Measurements from ENCODE around the gene OMA1. TPM values are rescaled to one million over a fixed set of nuclear protein-coding genes. Genes with fewer than 3 reads are reported as not detected.

The OMA1 gene
- 8.5 and 9.1 TPM in 2 replicates for polyA plus RNA-seq (2013)

GRCh38 chr1:58546520-58547308 lies at the start of gene OMA1:
Gene OMA1 (minus strand): TSS chr1:58546726. CDS start chr1:58539294, 7,432 bp downstream.
- no CpG with 5 or more reads among the region's 46 CpGs for WGBS (ENCODE audit: extremely low coverage, insufficient coverage, insufficient read length)
- Histone ChIP-seq H3K4me1 (ENCODE audit: control insufficient read depth in 1 of 2, insufficient read depth in 2 of 2, low read length in 2 of 2) (no peaks in the 10 kb centered on the region), H3K36me3 (ENCODE audit: control insufficient read depth in 1 of 2, insufficient read depth in 2 of 2, low read length in 2 of 2) (no peaks in the 10 kb centered on the region), H2BK120ac (ENCODE audit: insufficient read depth, low read length, poor library complexity) (peak within 1 kb of the TSS; percentile 25), H2BK12ac (ENCODE audit: low read length) (peak within 1 kb of the TSS; percentile 23), H2BK5ac (ENCODE audit: low read depth, low read length, poor library complexity) (peak within 1 kb of the TSS; percentile 62), H2AK5ac (ENCODE audit: low read length) (no peak within 1 kb of the TSS), H3K79me1 (ENCODE audit: low read length) (peaks cover 7% of the 10 kb centered on the region), H4K12ac (ENCODE audit: low read depth, low read length) (peak within 1 kb of the TSS; percentile 67), H4K91ac (ENCODE audit: low read depth, low read length) (peak within 1 kb of the TSS; percentile 49), H3K9ac (ENCODE audit: low read length) (peak within 1 kb of the TSS; percentile 70), H3K27ac (ENCODE audit: low read depth, low read length) (peak within 1 kb of the TSS; percentile 82), H3K9me3 (ENCODE audit: insufficient read depth, low read depth, low read length) (no peaks in the 10 kb centered on the region), H3K4me3 (ENCODE audit: low read depth, low read length) (peak within 1 kb of the TSS; percentile 83), H3K18ac (ENCODE audit: low read length) (peak within 1 kb of the TSS; percentile 37), H3K4me2 (ENCODE audit: low read length) (peak within 1 kb of the TSS; percentile 76), H3K4ac (ENCODE audit: low read depth, low read length) (peak within 1 kb of the TSS; percentile 22), H3K14ac (ENCODE audit: low read length) (peak within 1 kb of the TSS; percentile 57), H3K23ac (ENCODE audit: low read length) (no peak within 1 kb of the TSS), H2AFZ (ENCODE audit: insufficient read depth, low read length, poor library complexity) (peak within 1 kb of the TSS; percentile 42), H3K27me3 (ENCODE audit: insufficient read depth, low read length) (no peaks in the 10 kb centered on the region), H4K8ac (ENCODE audit: low read depth, low read length) (peak within 1 kb of the TSS; percentile 80), H3K79me2 (ENCODE audit: control insufficient read depth, insufficient read depth, low read length, poor library complexity) (no peaks in the 10 kb centered on the region)
- peak; percentile 99 for DNase-seq

DNA sequence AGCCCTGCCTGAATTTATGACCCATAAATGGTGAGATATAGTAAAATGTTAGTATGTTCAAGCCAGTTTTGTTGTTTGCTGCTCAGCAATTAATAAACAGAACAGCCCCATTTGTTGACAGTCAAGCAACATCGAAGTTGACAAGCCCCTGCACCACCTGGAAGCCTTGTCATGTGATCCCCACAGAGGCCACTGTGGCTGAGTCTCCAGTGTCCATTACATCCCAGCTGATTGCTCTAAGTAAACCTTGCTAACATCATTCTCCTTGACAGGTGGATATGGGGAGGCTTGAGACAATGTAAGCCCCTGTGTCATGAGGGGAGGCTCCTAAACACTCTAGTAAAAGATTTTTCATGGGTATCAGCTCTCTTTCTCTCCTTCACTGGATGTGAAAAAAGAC lies 48.0 kb upstream of the OMA1 start:
- no peak overlapping the region for H2BK5ac ChIP-seq (ENCODE audit: low read depth, low read length, poor library complexity)
- no peak overlapping the region for H2AFZ ChIP-seq (ENCODE audit: insufficient read depth, low read length, poor library complexity)
- H3K18ac ChIP-seq (ENCODE audit: low read length) = no peak overlapping the region
- peaks cover 2 to 7% of the 10 kb centered on the region in 2 experiments for H3K4me1 ChIP-seq (ENCODE audit: control insufficient read depth in 1 of 2, insufficient read depth in 2 of 2, low read length in 2 of 2)
- no peak overlapping the region for H4K12ac ChIP-seq (ENCODE audit: low read depth, low read length)
- no peak overlapping the region for H3K9ac ChIP-seq (ENCODE audit: low read length)
- no peak overlapping the region for H3K4me2 ChIP-seq (ENCODE audit: low read length)
- peaks cover 2% of the 10 kb centered on the region for H3K79me1 ChIP-seq (ENCODE audit: low read length)
- no peak overlapping the region for H2BK12ac ChIP-seq (ENCODE audit: low read length)
- H2AK5ac ChIP-seq (ENCODE audit: low read length) = no peak overlapping the region
- no peaks in the 10 kb centered on the region for H3K27me3 ChIP-seq (ENCODE audit: insufficient read depth, low read length)
- H4K8ac ChIP-seq (ENCODE audit: low read depth, low read length) = no peak overlapping the region
- no peak overlapping the region for H3K23ac ChIP-seq (ENCODE audit: low read length)
- no peak for DNase-seq
- no peak overlapping the region for H4K91ac ChIP-seq (ENCODE audit: low read depth, low read length)
- no CpG with 5 or more reads among the region's 1 CpG for WGBS (ENCODE audit: extremely low coverage, insufficient coverage, insufficient read length)
- H3K79me2 ChIP-seq (ENCODE audit: control insufficient read depth, insufficient read depth, low read length, poor library complexity) = no peaks in the 10 kb centered on the region
- no peaks in the 10 kb centered on the region for H3K9me3 ChIP-seq (ENCODE audit: insufficient read depth, low read depth, low read length)
- no peak overlapping the region for H3K4ac ChIP-seq (ENCODE audit: low read depth, low read length)
- no peak overlapping the region for H3K4me3 ChIP-seq (ENCODE audit: low read depth, low read length)
- H3K27ac ChIP-seq (ENCODE audit: low read depth, low read length) = no peak overlapping the region
- H2BK120ac ChIP-seq (ENCODE audit: insufficient read depth, low read length, poor library complexity) = no peak overlapping the region
- no peak overlapping the region for H3K14ac ChIP-seq (ENCODE audit: low read length)
- H3K36me3 ChIP-seq (ENCODE audit: control insufficient read depth in 1 of 2, insufficient read depth in 2 of 2, low read length in 2 of 2) = no peaks in the 10 kb centered on the region

- H3K18ac ChIP-seq (ENCODE audit: low read length) = no peak overlapping the region
- no peak for DNase-seq
- no peak overlapping the region for H3K23ac ChIP-seq (ENCODE audit: low read length)
- H2BK120ac ChIP-seq (ENCODE audit: insufficient read depth, low read length, poor library complexity) = no peak overlapping the region
- no peak overlapping the region for H3K4ac ChIP-seq (ENCODE audit: low read depth, low read length)
- H3K27me3 ChIP-seq (ENCODE audit: insufficient read depth, low read length) = no peaks in the 10 kb centered on the region
- H3K9ac ChIP-seq (ENCODE audit: low read length) = no peak overlapping the region
- no peaks in the 10 kb centered on the region for H3K9me3 ChIP-seq (ENCODE audit: insufficient read depth, low read depth, low read length)
- H3K79me2 ChIP-seq (ENCODE audit: control insufficient read depth, insufficient read depth, low read length, poor library complexity) = no peaks in the 10 kb centered on the region
- H2BK5ac ChIP-seq (ENCODE audit: low read depth, low read length, poor library complexity) = no peak overlapping the region
- no peak overlapping the region for H4K12ac ChIP-seq (ENCODE audit: low read depth, low read length)
- peaks cover 2 to 7% of the 10 kb centered on the region in 2 experiments for H3K4me1 ChIP-seq (ENCODE audit: control insufficient read depth in 1 of 2, insufficient read depth in 2 of 2, low read length in 2 of 2)
- H2AK5ac ChIP-seq (ENCODE audit: low read length) = no peak overlapping the region
- H3K4me2 ChIP-seq (ENCODE audit: low read length) = no peak overlapping the region
- no peak overlapping the region for H3K14ac ChIP-seq (ENCODE audit: low read length)
- H3K27ac ChIP-seq (ENCODE audit: low read depth, low read length) = no peak overlapping the region
- no peak overlapping the region for H4K91ac ChIP-seq (ENCODE audit: low read depth, low read length)
- H2AFZ ChIP-seq (ENCODE audit: insufficient read depth, low read length, poor library complexity) = no peak overlapping the region
- no peak overlapping the region for H4K8ac ChIP-seq (ENCODE audit: low read depth, low read length)
- peaks cover 2% of the 10 kb centered on the region for H3K79me1 ChIP-seq (ENCODE audit: low read length)
- no peaks in the 10 kb centered on the region for H3K36me3 ChIP-seq (ENCODE audit: control insufficient read depth in 1 of 2, insufficient read depth in 2 of 2, low read length in 2 of 2)
- WGBS (ENCODE audit: extremely low coverage, insufficient coverage, insufficient read length) = no CpG with 5 or more reads among the region's 5 CpGs
- H3K4me3 ChIP-seq (ENCODE audit: low read depth, low read length) = no peak overlapping the region
- H2BK12ac ChIP-seq (ENCODE audit: low read length) = no peak overlapping the region
Observed at GRCh38 chr1:58592522-58593134, 46.1 kb upstream of the OMA1 start.

DNA sequence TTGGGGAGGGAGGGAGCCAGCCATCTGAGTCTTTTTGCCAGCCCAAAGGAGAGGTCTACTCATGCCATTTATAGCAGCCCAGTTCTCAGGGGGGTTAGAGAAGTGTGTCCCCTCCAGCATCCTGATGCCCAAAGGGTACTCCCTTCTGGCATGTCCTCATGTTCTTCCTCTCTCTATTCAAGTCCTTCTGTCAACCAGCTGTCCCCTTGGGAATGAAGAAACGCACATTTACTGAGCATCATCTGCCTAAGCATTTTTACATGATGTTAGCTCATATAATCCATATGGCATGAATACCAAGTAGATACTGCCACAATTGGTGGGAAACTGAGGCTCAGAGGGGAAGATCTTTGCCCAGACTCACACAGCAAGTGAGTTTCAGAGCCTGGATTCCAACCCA lies 45.3 kb upstream of the OMA1 start:
- Histone ChIP-seq H4K91ac (ENCODE audit: low read depth, low read length) (no peak overlapping the region), H3K27ac (ENCODE audit: low read depth, low read length) (no peak overlapping the region), H3K36me3 (ENCODE audit: control insufficient read depth in 1 of 2, insufficient read depth in 2 of 2, low read length in 2 of 2) (no peaks in the 10 kb centered on the region), H2BK5ac (ENCODE audit: low read depth, low read length, poor library complexity) (no peak overlapping the region), H4K12ac (ENCODE audit: low read depth, low read length) (no peak overlapping the region), H3K4ac (ENCODE audit: low read depth, low read length) (no peak overlapping the region), H2BK12ac (ENCODE audit: low read length) (no peak overlapping the region), H3K79me2 (ENCODE audit: control insufficient read depth, insufficient read depth, low read length, poor library complexity) (no peaks in the 10 kb centered on the region), H3K14ac (ENCODE audit: low read length) (no peak overlapping the region), H3K79me1 (ENCODE audit: low read length) (peaks cover 2% of the 10 kb centered on the region), H3K9ac (ENCODE audit: low read length) (no peak overlapping the region), H2BK120ac (ENCODE audit: insufficient read depth, low read length, poor library complexity) (no peak overlapping the region), H3K23ac (ENCODE audit: low read length) (no peak overlapping the region), H3K9me3 (ENCODE audit: insufficient read depth, low read depth, low read length) (no peaks in the 10 kb centered on the region), H3K4me1 (ENCODE audit: control insufficient read depth in 1 of 2, insufficient read depth in 2 of 2, low read length in 2 of 2) (peaks cover 2 to 4% of the 10 kb centered on the region in 2 experiments), H3K4me3 (ENCODE audit: low read depth, low read length) (no peak overlapping the region), H2AK5ac (ENCODE audit: low read length) (no peak overlapping the region), H3K27me3 (ENCODE audit: insufficient read depth, low read length) (no peaks in the 10 kb centered on the region), H3K4me2 (ENCODE audit: low read length) (no peak overlapping the region), H3K18ac (ENCODE audit: low read length) (no peak overlapping the region), H2AFZ (ENCODE audit: insufficient read depth, low read length, poor library complexity) (no peak overlapping the region), H4K8ac (ENCODE audit: low read depth, low read length) (no peak overlapping the region)
- WGBS (ENCODE audit: extremely low coverage, insufficient coverage, insufficient read length) = no CpG with 5 or more reads among the region's 1 CpG
- DNase-seq = no peak

Measured in trophoblast cell (in vitro differentiated cells and primary cell).